Stimulated activated CD4-positive, alpha-beta T cell treated with anti-CD3 and anti-CD28 coated beads, Interleukin-2, amount 100 ng/mL, for 24 hours (primary cell): ENCODE results near the gene GALNT14.

ENCODE experiments used
- DNase-seq, 2 donors: peaks; one replicate each; pipeline ENCODE4 v3.0.0-alpha.2; 2020

The GALNT14 gene

GRCh38 chr2:31053929-31054782 is 84.1 kb downstream of the GALNT14 start:
- no peak for DNase-seq

- DNase-seq: no peak
These were observed 86.0 kb downstream of the GALNT14 start for GRCh38 chr2:31052284-31052683.

- no peak for DNase-seq
These were observed 86.7 kb downstream of the GALNT14 start for GRCh38 chr2:31051258-31052140.

- DNase-seq: no peak
These were observed 88.2 kb downstream of the GALNT14 start for GRCh38 chr2:31049916-31050588.

- DNase-seq: no peak
These were observed 89.0 kb downstream of the GALNT14 start for GRCh38 chr2:31049264-31049663.

GRCh38 chr2:31047599-31047998 is 90.6 kb downstream of the GALNT14 start:
- no peak for DNase-seq

- no peak for DNase-seq
These were observed 99.9 kb downstream of the GALNT14 start for GRCh38 chr2:31038385-31038784.

GRCh38 chr2:31037058-31037457 is 101.2 kb downstream of the GALNT14 start:
- DNase-seq: no peak

GRCh38 chr2:31033032-31033431 is 105.2 kb downstream of the GALNT14 start:
- DNase-seq: no peak

GRCh38 chr2:31032475-31032874 is 105.8 kb downstream of the GALNT14 start:
- DNase-seq: no peak

GRCh38 chr2:31031132-31031706 is 107.0 kb downstream of the GALNT14 start:
- no peak for DNase-seq

GRCh38 chr2:31028417-31028816 is 109.8 kb downstream of the GALNT14 start:
- DNase-seq: no peak

- no peak for DNase-seq
These were observed 110.7 kb downstream of the GALNT14 start for GRCh38 chr2:31027549-31027948.

GRCh38 chr2:31023541-31023940 is 114.7 kb downstream of the GALNT14 start:
- DNase-seq: no peak

- no peak for DNase-seq
These were observed 117.5 kb downstream of the GALNT14 start for GRCh38 chr2:31020713-31021112.

GRCh38 chr2:31018280-31018679 is 120.0 kb downstream of the GALNT14 start:
- DNase-seq: no peak

- no peak for DNase-seq
These were observed 121.6 kb downstream of the GALNT14 start for GRCh38 chr2:31016648-31017047.

GRCh38 chr2:31014516-31014915 is 123.7 kb downstream of the GALNT14 start:
- DNase-seq: no peak

GRCh38 chr2:31013301-31013700 is 124.9 kb downstream of the GALNT14 start:
- DNase-seq: no peak

- DNase-seq: no peak
These were observed 125.8 kb downstream of the GALNT14 start for GRCh38 chr2:31012406-31012805.

GRCh38 chr2:31011587-31011986 is 126.7 kb downstream of the GALNT14 start:
- no peak for DNase-seq

- no peak for DNase-seq
These were observed 129.6 kb downstream of the GALNT14 start for GRCh38 chr2:31008561-31009114.

- no peak for DNase-seq
These were observed 134.0 kb downstream of the GALNT14 start for GRCh38 chr2:31004257-31004656.
